GM18907 (cell line): ENCODE results near the gene TRIM69.

ENCODE experiments used
- ATAC-seq: cut with Tn5 transposase; IDR thresholded peaks from one replicate; pipeline ENCODE4 v1.9.1; 2021; ENCODE audit warnings: mild to moderate bottlenecking, moderate library complexity; ENCODE audit not compliant: unreplicated experiment

The TRIM69 gene

DNA sequence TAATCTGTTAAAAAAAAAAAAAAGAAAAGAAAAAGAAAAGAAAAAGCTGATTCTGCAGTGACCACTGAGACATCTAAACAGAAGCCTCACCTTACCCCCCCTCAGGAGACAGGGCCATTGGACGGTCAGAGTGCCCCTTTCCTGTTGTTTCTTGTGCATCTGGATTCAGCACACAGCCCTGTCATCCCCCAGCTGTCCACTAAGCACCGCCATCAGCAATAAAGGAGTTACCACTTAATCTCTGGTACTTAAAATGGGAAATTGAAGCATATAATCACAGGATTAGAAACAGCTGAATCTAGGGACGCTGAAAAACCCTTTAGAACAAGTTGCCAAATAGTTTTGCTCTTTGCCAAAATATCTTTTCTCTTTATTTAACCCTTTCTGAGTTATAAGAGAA is 62.5 kb downstream of the TRIM69 start:
- ATAC-seq, result no peak

DNA sequence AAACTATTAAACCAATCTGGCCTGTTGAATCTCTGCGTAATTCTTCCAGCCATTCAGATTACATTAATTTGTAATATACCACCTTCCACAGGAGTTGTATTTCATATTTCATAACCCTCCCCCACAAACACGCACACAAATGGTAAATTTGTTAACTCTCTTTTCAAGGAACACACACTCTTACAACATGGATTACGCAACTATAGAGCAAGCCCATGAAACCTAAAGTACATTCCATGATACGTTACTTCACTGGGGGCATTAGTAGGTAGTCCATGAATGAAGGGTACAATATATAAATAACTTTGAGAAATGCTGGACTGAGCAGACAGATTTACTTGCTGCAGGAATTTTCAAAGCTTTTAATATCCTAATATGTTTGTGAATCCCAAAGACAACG is 65.0 kb downstream of the TRIM69 start:
- no peak for ATAC-seq

DNA sequence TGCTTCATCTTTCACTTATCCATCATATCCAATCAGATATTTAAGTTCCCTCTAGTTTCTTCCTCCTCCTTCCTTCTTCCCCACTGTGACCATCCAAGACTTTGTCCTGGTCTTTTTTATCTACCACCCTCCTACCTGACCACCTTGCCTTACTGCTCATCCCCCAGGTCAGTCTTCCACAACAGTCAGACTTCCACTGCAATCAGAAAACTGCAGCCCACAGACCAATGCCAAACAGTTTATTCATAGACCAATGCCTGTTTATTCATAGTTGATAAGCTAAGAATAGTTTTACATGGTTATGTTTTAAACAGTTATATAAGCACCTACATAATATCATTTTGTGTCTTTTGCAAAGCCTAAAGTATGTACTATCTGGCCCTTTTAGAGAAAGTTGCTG is 65.5 kb downstream of the TRIM69 start:
- no peak for ATAC-seq

DNA sequence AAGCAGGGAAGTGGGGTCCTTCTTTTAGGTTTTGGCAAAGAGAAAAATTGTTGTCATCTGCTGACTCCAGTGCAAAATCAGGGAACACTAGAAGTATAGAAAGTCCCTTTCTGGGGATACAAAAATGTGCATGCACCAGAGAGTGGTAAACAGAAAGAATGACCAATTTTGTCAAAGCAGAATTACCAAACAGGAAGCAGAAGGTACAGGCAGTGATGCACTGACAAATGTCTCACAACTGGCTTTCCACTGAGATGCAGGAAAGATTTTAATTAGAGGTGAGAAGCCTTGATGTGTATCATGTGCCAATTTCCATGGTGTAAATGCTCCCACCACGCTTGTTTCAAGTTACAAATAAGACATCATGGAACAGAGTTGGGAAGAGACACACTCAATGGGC is 66.0 kb downstream of the TRIM69 start:
- ATAC-seq, result no peak

DNA sequence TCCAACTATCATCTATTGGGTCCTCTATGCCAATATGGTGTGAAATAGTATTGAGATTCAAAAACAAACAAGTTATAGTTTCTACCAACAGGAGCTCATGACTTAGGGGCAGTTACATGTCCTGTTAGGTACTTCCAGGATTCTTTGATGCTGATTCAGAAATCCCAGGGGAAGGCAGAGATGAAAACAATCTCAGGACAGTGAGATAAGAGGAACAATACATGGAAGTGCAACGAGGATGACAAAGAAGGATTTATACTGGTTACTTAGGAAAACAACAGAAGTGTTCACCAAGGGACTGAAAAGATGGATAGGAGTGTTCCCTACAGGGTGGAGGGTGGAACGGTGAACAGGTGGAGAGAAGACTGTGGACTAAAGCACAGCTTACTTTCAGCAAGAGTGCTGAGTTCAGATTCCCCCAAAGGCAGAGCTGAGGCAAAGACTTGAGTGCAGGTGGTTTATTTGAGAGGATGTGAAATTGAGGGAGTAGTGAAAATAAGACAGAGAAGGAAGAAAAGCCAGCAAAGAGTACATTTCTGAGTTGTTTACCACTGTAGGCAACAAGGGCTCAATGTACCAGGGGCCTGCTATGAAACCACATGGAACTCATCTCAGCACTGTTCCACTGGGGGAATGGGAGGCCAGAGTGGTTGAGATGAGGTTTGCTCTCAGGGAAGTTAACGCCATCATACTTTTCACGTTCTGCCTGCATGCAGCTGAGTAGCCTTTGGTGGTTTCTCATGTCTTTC is 68.1 kb downstream of the TRIM69 start:
- ATAC-seq, result no peak

DNA sequence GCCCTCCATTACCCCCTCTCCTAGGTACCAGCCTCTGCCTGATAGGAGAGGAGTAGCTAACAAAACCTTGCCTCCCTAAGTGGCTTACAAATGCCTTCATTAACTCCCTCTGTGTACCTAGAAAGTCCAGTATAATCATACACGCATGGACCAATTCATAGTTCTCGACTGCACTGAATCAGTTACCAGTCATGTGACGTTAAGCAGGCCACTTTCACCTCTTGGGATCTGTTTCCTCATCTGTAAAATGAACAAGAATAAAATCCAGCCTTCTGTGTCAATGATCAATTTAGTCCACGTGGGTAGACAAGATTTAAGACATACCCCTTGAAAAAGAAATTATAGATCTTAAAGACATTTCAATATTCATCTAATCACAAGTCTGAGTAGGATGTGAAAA is 72.2 kb downstream of the TRIM69 start:
- no peak for ATAC-seq

DNA sequence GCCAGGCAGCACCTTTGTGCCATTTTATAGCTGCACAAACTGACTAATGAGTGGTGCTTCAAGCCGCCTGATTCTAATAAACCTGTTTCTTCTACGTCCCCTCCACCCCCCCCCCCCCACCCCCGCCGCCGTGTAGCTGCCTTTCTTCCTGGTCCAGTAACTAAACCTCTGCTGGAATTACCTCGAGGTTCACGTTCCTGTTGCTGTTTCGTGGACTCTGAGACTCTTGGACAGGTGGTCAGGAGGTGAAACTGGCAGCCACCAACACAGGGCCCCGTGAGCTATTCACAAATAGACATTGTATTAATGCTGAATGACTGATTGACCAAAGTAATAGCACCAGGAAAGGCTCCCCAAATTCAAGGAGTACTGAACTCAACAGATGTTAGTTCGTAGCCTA is 73.9 kb downstream of the TRIM69 start:
- no peak for ATAC-seq

DNA sequence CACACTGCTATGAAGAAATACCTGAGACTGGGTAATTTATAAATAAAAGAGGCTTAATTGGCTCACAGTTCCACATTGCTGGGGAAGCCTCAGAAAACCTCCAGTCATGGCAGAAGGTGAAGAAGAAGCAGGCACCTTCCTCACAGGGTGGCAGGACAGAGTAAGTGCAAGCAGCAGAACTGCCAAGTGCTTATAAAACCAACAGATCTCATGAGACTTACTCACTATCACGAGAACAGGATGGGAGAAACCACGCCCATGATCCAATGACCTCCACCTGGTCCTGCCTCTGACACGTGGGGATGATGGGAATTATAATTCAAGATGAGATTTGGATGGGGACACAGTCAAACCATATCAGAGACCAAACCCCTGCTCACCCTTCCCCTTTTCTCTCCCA is 75.0 kb downstream of the TRIM69 start:
- no peak for ATAC-seq

DNA sequence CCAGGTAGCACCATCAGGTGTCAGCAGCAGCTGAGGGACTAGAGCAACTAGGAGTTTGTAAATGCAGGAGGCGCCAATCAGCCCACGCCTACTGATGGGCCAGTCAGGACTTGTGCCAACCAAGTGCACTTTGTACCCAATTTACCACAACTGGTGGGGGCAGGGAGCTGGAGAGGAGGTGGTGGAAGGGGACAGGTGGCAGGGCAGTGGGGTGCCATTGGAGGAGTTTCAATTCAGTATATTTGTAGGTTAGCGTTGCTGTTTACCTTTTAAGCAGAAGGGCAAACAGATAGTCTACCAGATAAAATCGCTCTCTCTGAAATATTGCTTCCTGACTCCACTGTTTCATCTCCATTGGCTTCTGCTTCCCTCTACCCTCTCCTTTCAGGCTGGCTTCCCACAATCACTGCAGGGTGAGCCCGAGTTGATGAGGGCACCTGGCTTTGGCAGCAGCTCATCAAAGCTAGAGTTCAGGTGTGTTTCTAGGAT is 75.7 kb downstream of the TRIM69 start:
- ATAC-seq, result no peak

DNA sequence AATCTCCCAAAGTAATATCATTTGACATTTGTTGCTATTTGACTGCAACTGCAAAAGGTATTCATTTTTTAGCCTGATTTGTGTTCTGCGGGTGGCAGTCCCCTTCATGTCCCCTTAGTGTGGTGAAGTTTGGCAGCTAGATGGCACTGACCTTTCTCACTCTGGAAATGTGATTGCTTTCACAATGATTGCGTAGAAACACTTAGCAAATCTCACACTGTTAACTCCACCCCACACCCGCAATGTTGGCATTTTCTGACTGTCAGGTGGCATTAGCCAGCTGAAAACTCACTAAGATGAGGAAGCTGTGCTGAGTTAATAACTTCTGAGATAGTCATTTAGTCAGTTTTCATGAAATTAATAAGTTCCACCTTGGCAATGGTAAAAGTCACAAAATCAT is 76.9 kb downstream of the TRIM69 start:
- ATAC-seq, result no peak
